ENCODE data around the gene RBM33.

RBM33 gene

GRCh38 chr7:155750255-155751125 is 106.0 kb downstream of the RBM33 start:
- no peak for DNase-seq (ENCODE audit: low read depth)

DNA sequence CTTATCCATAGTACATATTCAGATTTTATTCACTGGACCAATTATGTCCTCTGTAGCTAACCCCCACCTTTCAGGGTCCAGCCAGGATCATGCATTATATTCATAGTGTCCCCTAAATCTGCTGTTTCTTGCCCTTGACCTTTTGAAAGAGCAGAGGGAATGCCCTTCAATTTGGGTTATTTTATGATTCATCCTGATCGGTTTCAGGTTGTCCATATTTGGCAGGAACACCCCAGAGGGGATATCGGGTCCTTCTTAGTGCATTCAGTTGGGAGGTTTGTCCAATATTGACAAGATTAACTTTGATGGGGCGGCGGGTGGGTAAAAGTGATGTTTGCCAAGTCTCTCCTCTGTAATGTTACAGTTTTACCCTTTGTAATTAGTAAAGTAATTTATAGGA is 106.9 kb downstream of the RBM33 start:
- DNase-seq (ENCODE audit: low read depth) = no peak

- DNase-seq (ENCODE audit: low read depth) = no peak
Observed at GRCh38 chr7:155752756-155753445, 108.4 kb downstream of the RBM33 start.

GRCh38 chr7:155753446-155753965 is 109.0 kb downstream of the RBM33 start:
- DNase-seq (ENCODE audit: low read depth) = no peak

GRCh38 chr7:155754165-155754564 is 109.7 kb downstream of the RBM33 start:
- no peak for DNase-seq (ENCODE audit: low read depth)

- DNase-seq (ENCODE audit: low read depth) = no peak
Observed at GRCh38 chr7:155755026-155755425, 110.6 kb downstream of the RBM33 start.

DNA sequence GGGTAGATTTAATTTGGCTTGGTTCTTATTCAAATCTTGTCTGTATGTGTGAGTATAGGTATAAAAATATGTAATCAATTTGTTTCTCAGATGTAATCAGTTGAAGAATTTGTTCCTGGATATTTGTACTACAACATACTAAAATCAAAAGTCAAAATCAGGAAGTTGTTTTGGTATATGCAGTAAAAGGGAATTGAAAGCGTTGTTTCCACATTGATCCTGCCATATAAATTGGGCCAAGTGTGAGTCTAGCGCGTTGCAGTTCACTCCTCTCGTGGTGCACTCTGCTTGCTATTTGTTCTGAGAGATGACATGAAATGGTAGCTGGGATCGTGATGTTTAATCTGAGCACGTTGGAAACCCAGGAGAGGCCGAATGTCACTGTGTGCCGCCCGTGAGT is 111.9 kb downstream of the RBM33 start:
- DNase-seq (ENCODE audit: low read depth) = no peak

DNA sequence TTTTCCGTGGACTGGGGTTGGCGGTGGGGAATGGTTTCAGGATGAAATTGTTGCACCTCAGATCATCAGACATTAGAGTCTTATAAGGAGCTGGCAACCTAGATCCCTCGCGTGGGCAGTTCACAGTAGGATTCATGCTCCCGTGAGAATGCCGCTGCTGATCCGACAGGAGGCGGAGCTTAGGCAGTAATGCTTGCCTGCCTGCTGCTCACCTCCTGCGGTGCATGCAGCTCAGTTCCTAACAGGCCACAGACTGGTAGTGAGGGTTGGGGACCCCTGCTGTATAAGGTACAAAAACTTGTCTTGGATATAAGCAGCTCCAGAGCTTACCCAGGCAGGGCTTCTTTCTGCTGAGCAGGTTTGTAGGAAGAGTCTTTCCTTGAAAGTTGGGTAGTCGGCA is 113.9 kb downstream of the RBM33 start:
- no peak for DNase-seq (ENCODE audit: low read depth)

- no peak for DNase-seq (ENCODE audit: low read depth)
Observed at GRCh38 chr7:155759740-155760430, 115.4 kb downstream of the RBM33 start.

GRCh38 chr7:155761162-155761561 is 116.7 kb downstream of the RBM33 start:
- DNase-seq (ENCODE audit: low read depth) = no peak

DNA sequence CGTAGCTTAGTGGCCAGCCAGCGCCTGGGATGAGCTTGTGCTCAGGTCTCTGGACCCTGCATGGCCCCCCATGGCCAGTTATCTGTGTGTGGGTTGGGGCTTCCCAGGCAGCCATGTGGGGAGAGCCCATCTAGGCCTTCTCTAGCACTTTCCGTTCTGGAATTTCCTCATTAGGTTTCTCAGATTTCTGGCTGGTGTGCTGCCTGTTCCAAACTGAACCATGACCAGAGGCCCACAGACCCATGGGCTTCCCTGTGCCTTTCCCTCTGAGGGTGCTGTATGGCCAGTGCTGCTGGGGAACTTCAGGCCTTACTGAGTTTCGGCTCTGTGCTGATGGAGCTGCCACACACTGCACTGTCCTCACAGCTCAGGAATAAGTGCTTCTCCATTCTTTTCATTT is 117.6 kb downstream of the RBM33 start:
- no peak for DNase-seq (ENCODE audit: low read depth)

GRCh38 chr7:155762655-155763054 is 118.2 kb downstream of the RBM33 start:
- no peak for DNase-seq (ENCODE audit: low read depth)

GRCh38 chr7:155763122-155763521 is 118.7 kb downstream of the RBM33 start:
- DNase-seq (ENCODE audit: low read depth) = no peak

- DNase-seq (ENCODE audit: low read depth) = peak; percentile 25
Observed at GRCh38 chr7:155763691-155764437, 119.4 kb downstream of the RBM33 start.

GRCh38 chr7:155764438-155764793 is 120.0 kb downstream of the RBM33 start:
- DNase-seq (ENCODE audit: low read depth) = no peak

GRCh38 chr7:155765458-155765857 is 121.0 kb downstream of the RBM33 start:
- no peak for DNase-seq (ENCODE audit: low read depth)

- no peak for DNase-seq (ENCODE audit: low read depth)
Observed at GRCh38 chr7:155766386-155766785, 121.9 kb downstream of the RBM33 start.

- DNase-seq (ENCODE audit: low read depth) = no peak
Observed at GRCh38 chr7:155766966-155767916, 122.8 kb downstream of the RBM33 start.

DNA sequence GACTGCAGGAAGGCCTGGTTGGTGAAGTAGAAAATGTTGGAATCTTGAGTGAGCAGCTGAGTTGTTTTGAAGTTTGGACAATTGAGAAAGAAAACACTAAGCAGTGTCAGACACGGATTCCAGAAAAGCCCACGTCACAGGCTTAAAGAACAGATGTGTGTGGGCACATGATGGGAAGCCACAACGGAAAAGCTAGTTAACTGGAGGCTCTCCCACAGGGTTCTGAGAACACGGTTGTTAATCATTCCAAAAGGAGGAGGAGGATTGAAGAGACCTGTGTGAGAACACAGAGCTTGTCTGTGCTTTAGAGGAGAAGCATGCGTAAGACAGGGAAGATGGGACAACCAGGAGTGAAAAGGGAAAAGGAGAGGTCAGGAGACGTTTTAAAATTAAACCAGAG is 125.2 kb downstream of the RBM33 start:
- no peak for DNase-seq (ENCODE audit: low read depth)

GRCh38 chr7:155770241-155770640 is 125.8 kb downstream of the RBM33 start:
- DNase-seq (ENCODE audit: low read depth) = no peak

DNA sequence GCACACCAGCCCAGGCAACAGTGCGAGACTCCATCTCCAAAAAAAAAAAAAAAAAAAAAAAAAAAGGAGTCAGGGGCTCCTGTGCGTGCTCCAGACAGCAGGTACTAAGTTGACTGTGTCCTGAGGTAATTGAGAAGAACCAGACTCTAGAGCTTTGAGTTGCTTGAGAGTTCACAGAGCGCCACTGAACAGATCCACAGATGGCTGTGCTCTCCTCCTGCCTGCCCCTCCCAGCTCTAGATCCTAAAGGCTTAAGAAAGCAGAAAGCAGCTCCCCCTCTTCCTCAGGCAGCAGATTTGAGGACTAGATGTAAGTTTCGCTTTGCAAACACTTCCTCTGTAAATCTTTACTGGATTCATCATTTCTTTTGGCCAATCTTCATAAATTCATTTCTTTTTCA is 129.1 kb downstream of the RBM33 start:
- DNase-seq (ENCODE audit: low read depth) = no peak
